CD14-positive monocyte (primary cell): ENCODE data around the gene PRR23E. TPM values are rescaled to one million over a fixed set of nuclear protein-coding genes. Genes with fewer than 3 reads are reported as not detected.

Experiments
- DNase-seq, 3 donors: peaks; one replicate each; pipeline ENCODE4 v3.0.0-alpha.2; 2011 to 2022
- H2AFZ ChIP-seq: 2 replicates; pipeline ENCODE4 v1.6.0; 2012; ENCODE audit warnings: mild to moderate bottlenecking, low read depth, low read length, inconsistent platforms; ENCODE audit not compliant: insufficient read depth, poor library complexity, severe bottlenecking
- H3K27ac ChIP-seq, 2 donors: 1 replicate in 1 of 2; 2 replicates in 1 of 2; pipeline ENCODE4 v1.5.1; 2012 to 2013; ENCODE audit warnings: low read length in 2 of 2, control low read depth in 1 of 2, inconsistent platforms in 1 of 2, low read depth in 1 of 2, mild to moderate bottlenecking in 1 of 2
- H3K27me3 ChIP-seq, 2 donors: one replicate each; pipeline versions ENCODE4 v1.6.0 to v1.6.1; 2011 to 2013; ENCODE audit warnings: low read length in 2 of 2; ENCODE audit not compliant: control insufficient read depth in 2 of 2, insufficient read depth in 2 of 2
- H3K36me3 ChIP-seq, 2 donors: replicated peaks in 1 of 2; 1 replicate in 1 of 2; 2 replicates in 1 of 2; pipeline versions ENCODE4 v1.5.1 to v1.6.1; 2012 to 2013; ENCODE audit warnings: low read length in 2 of 2, control low read depth in 1 of 2, inconsistent platforms in 1 of 2, mild to moderate bottlenecking in 1 of 2; ENCODE audit not compliant: insufficient read depth in 2 of 2, control insufficient read depth in 1 of 2
- H3K4me1 ChIP-seq, 2 donors: 1 replicate in 1 of 2; 2 replicates in 1 of 2; pipeline versions ENCODE4 v1.5.1 to v1.6.1; 2012 to 2013; ENCODE audit warnings: low read length in 2 of 2, control low read depth in 1 of 2, inconsistent platforms in 1 of 2, mild to moderate bottlenecking in 1 of 2, moderate library complexity in 1 of 2; ENCODE audit not compliant: insufficient read depth in 2 of 2, control insufficient read depth in 1 of 2
- H3K4me2 ChIP-seq: replicated peaks from 2 replicates; pipeline ENCODE3; 2012; ENCODE audit warnings: low read length, moderate library complexity, mild to moderate bottlenecking; ENCODE audit not compliant: poor library complexity, severe bottlenecking; ENCODE audit errors: extremely low read depth
- H3K4me3 ChIP-seq, 3 experiments: fragments of 200-600 bp in 1 of 3; sonication (generic) in 1 of 3; replicated peaks in 1 of 3; 1 replicate in 2 of 3; 2 replicates in 1 of 3; pipeline ENCODE4 v1.5.1; 2011 to 2013; ENCODE audit warnings: low read length in 3 of 3, mild to moderate bottlenecking in 3 of 3, control low read depth in 2 of 3, low read depth in 2 of 3, inconsistent platforms in 1 of 3, moderate library complexity in 1 of 3
- H3K79me2 ChIP-seq: 2 replicates; pipeline ENCODE4 v1.6.0; 2012; ENCODE audit warnings: mild to moderate bottlenecking, control low read depth, inconsistent platforms, low read length, moderate library complexity; ENCODE audit not compliant: insufficient read depth
- H3K9ac ChIP-seq: 2 replicates; pipeline ENCODE4 v1.6.0; 2017; ENCODE audit warnings: low read length, mild to moderate bottlenecking; ENCODE audit not compliant: insufficient read depth, poor library complexity, severe bottlenecking
- H3K9me3 ChIP-seq, 2 donors: replicated peaks in 1 of 2; 1 replicate in 1 of 2; 2 replicates in 1 of 2; pipeline versions ENCODE4 v1.5.1 to v1.6.1; 2012 to 2013; ENCODE audit warnings: low read length in 2 of 2, control low read depth in 1 of 2; ENCODE audit not compliant: control insufficient read depth in 1 of 2, insufficient read depth in 1 of 2
- H4K20me1 ChIP-seq: 2 replicates; pipeline ENCODE4 v1.6.0; 2012; ENCODE audit warnings: mild to moderate bottlenecking, low read length, control low read depth, moderate library complexity; ENCODE audit not compliant: insufficient read depth
- H3K27ac Mint-ChIP-seq, 7 donors: one replicate each; pipeline ENCODE4 v1.8.0; 2020; ENCODE audit warnings: mild to moderate bottlenecking in 7 of 7, mixed read lengths in 7 of 7, moderate library complexity in 6 of 7, inconsistent platforms in 2 of 7
- H3K27me3 Mint-ChIP-seq, 3 donors: one replicate each; pipeline ENCODE4 v1.8.0; 2021 to 2022; ENCODE audit warnings: low read depth in 3 of 3, mild to moderate bottlenecking in 3 of 3, mixed read lengths in 3 of 3, moderate library complexity in 3 of 3, inconsistent platforms in 1 of 3
- H3K36me3 Mint-ChIP-seq, 2 donors: one replicate each; pipeline ENCODE4 v1.8.0; 2020; ENCODE audit warnings: mixed read lengths in 2 of 2, inconsistent platforms in 1 of 2, mild to moderate bottlenecking in 1 of 2
- H3K4me1 Mint-ChIP-seq: one replicate; pipeline ENCODE4 v1.8.0; 2020; ENCODE audit warnings: mild to moderate bottlenecking, mixed read lengths
- H3K4me3 Mint-ChIP-seq, 2 donors: one replicate each; pipeline ENCODE4 v1.8.0; 2020; ENCODE audit warnings: mild to moderate bottlenecking in 2 of 2, mixed read lengths in 2 of 2, moderate library complexity in 1 of 2
- H3K9me3 Mint-ChIP-seq, 7 donors: one replicate each; pipeline ENCODE4 v1.8.0; 2020 to 2022; ENCODE audit warnings: mixed read lengths in 7 of 7, mild to moderate bottlenecking in 6 of 7, moderate library complexity in 6 of 7, inconsistent platforms in 2 of 7
- WGBS: methylation state at CpG from one replicate; pipeline ENCODE4 v1.1.5; 2013; ENCODE audit warnings: missing lambda C conversion rate; ENCODE audit not compliant: insufficient coverage; 5-methylcytosine and 5-hydroxymethylcytosine counted together
- intact Hi-C, 2 donors: fragments of 100-400 bp; cut with micrococcal nuclease; formaldehyde crosslinking; loops; one replicate each; pipeline versions ENCODE4 v1.15.0 to v1.15.1; 2023
- polyA plus RNA-seq, 3 donors: library from polyadenylated mRNA; depleted of rRNA in 1 of 3; unstranded in 2 of 3; stranded (reverse) in 1 of 3; fragments of 300-500 nt in 2 of 3; fragments of >200 nt in 1 of 3; fragmentation: Illumina TruSeq in 2 of 3; gene quantifications; 1 replicate in 2 of 3; 2 replicates in 1 of 3; pipeline ENCODE4 v1.2.3, GENCODE V29; 2012 to 2021
- TF ChIP-seq, protein P1 (sequence below): fragments of 200-600 bp; IDR thresholded peaks from one replicate; pipeline ENCODE4 v1.8.0; 2022; ENCODE audit warnings: antibody characterized with exemption, mild to moderate bottlenecking

Gene PRR23E
- polyA plus RNA-seq, 3 donors = not detected

DNA sequence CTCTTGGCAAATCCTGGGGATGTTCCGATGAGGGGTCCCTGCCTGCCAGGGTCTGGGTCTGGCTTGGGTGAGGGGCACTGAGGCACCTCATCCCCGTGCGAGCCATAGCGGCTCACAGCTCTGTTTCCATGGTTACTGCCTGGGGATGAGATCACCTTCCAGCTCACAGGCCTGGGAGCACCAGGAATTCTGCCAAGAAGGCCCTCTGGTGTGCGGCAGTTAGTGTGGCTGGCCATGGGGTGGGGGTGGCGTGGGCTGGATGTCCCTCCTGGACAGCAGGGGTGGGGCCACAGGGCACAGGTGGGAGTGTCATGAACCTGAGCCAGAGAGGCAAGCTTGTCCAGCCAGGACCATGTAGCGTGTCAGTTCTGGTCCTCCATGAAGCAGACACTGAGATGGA, 22.1 kb upstream of the PRR23E start:
- H3K4me1 Mint-ChIP-seq = peaks cover 6% of the 10 kb centered on the region
- no peak overlapping the region for H2AFZ ChIP-seq

DNA sequence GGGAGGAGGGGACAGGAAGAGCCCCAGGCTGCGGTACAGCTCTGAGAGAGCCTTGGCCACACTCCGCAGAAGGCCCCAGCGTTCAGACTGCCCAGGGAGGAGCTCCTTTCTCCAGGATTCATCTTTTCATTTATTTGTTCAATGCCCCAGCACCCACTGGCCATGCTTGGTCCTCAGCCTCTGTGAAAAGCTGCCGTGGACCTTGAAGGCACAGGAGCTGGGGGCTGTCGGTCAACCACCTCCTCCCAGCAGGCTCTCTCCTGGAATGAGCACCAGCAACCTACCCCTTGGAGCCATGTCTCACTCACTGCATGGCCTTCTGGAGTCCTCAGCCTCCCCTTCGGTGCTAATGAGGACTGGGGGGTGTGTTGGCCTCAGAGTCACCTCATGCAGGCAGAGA, 21.6 kb upstream of the PRR23E start:
- DNase-seq = no peak
- no peak overlapping the region for H3K4me3 Mint-ChIP-seq
- WGBS = 62% methylated on average over 5 of the region's 6 CpGs
- Histone ChIP-seq H3K79me2 (no peaks in the 10 kb centered on the region), H3K9ac (no peak overlapping the region), H2AFZ (no peak overlapping the region), H3K27me3 (peaks cover 0 to 7% of the 10 kb centered on the region in 2 donors), H3K4me1 (no peaks in the 10 kb centered on the region), H3K4me3 (no peak overlapping the region), H3K4me2 (no peak overlapping the region), H3K27ac (no peak overlapping the region), H3K36me3 (no peaks in the 10 kb centered on the region), H3K9me3 (no peaks in the 10 kb centered on the region), H4K20me1 (no peaks in the 10 kb centered on the region)
- H3K27ac Mint-ChIP-seq = peak overlapping the region in 1 of 7 donors; percentile 37
- peaks cover 10 to 31% (median 18%) of the 10 kb centered on the region in 3 donors for H3K27me3 Mint-ChIP-seq
- TF ChIP-seq, protein P1, sequence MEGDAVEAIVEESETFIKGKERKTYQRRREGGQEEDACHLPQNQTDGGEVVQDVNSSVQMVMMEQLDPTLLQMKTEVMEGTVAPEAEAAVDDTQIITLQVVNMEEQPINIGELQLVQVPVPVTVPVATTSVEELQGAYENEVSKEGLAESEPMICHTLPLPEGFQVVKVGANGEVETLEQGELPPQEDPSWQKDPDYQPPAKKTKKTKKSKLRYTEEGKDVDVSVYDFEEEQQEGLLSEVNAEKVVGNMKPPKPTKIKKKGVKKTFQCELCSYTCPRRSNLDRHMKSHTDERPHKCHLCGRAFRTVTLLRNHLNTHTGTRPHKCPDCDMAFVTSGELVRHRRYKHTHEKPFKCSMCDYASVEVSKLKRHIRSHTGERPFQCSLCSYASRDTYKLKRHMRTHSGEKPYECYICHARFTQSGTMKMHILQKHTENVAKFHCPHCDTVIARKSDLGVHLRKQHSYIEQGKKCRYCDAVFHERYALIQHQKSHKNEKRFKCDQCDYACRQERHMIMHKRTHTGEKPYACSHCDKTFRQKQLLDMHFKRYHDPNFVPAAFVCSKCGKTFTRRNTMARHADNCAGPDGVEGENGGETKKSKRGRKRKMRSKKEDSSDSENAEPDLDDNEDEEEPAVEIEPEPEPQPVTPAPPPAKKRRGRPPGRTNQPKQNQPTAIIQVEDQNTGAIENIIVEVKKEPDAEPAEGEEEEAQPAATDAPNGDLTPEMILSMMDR = no peak
- no peaks in the 10 kb centered on the region for H3K36me3 Mint-ChIP-seq
- H3K9me3 Mint-ChIP-seq = peaks cover 0 to 8% (median 3%) of the 10 kb centered on the region in 7 donors
- intact Hi-C loops = loop anchor here in 1 of 2 donors (10.0 kb wide), 1 partner anchor 1497 kb away; no protein-coding TSS in a partner anchor
- H3K4me1 Mint-ChIP-seq = peaks cover 6% of the 10 kb centered on the region

More for the DNA sequence above, 22.1 kb upstream of the PRR23E start:
- no peak overlapping the region for H3K4me3 ChIP-seq
- no peaks in the 10 kb centered on the region for H3K36me3 ChIP-seq
- no peak overlapping the region for H3K4me2 ChIP-seq
- Mint-ChIP-seq H3K27me3 (peaks cover 12 to 31% (median 20%) of the 10 kb centered on the region in 3 donors), H3K4me3 (no peak overlapping the region), H3K36me3 (no peaks in the 10 kb centered on the region), H3K9me3 (peaks cover 0 to 8% (median 1%) of the 10 kb centered on the region in 7 donors), H3K27ac (peak overlapping the region in 1 of 7 donors; percentile 37)
- H3K9ac ChIP-seq = no peak overlapping the region
- intact Hi-C loops = loop anchor here in 1 of 2 donors (10.0 kb wide), 1 partner anchor 1496 kb away; no protein-coding TSS in a partner anchor
- H3K79me2 ChIP-seq = no peaks in the 10 kb centered on the region
- no peak overlapping the region for H3K27ac ChIP-seq
- TF ChIP-seq, protein P1 = no peak
- no peaks in the 10 kb centered on the region for H3K9me3 ChIP-seq
- no peaks in the 10 kb centered on the region for H4K20me1 ChIP-seq
- H3K4me1 ChIP-seq = no peaks in the 10 kb centered on the region
- DNase-seq = no peak
- peaks cover 0 to 7% of the 10 kb centered on the region in 2 donors for H3K27me3 ChIP-seq
- WGBS = 84% methylated on average over 5 of the region's 7 CpGs
